DND-41 (cell line): Measurements from ENCODE around the gene TRNP1.

Experiments
- EZH2 ChIP-seq: IDR thresholded peaks from 3 replicates; pipeline ENCODE4 v1.6.1; 2012; ENCODE audit warnings: borderline replicate concordance, low read depth, mild to moderate bottlenecking, moderate library complexity, low read length, inconsistent platforms; ENCODE audit not compliant: severe bottlenecking
- TF ChIP-seq, protein P1 (sequence below): IDR thresholded peaks from 2 replicates; pipeline ENCODE4 v1.5.1; 2012; ENCODE audit warnings: borderline replicate concordance, low read length, moderate library complexity, mild to moderate bottlenecking; ENCODE audit not compliant: poor library complexity, severe bottlenecking; ENCODE audit errors: extremely low read depth

DNA sequence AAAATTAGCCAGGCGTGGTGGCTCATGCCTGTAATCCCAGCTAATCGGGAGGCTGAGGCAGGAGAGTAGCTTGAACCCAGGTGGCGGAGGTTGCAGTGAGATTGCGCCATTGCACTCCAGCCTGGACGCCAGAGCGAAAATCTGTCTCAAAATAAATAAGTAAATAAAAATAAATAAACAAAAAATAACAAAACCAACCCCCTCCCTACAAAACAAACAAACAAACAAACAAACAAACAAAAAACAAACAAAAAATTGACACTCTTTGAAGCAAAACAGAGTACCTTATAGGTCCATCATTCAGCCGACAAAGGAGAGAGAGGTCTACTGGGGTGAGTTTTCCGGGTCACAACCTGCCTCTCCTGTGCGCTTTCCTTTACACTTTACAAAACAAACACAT is 27.9 kb upstream of the TRNP1 start:
- TF ChIP-seq, protein P1, sequence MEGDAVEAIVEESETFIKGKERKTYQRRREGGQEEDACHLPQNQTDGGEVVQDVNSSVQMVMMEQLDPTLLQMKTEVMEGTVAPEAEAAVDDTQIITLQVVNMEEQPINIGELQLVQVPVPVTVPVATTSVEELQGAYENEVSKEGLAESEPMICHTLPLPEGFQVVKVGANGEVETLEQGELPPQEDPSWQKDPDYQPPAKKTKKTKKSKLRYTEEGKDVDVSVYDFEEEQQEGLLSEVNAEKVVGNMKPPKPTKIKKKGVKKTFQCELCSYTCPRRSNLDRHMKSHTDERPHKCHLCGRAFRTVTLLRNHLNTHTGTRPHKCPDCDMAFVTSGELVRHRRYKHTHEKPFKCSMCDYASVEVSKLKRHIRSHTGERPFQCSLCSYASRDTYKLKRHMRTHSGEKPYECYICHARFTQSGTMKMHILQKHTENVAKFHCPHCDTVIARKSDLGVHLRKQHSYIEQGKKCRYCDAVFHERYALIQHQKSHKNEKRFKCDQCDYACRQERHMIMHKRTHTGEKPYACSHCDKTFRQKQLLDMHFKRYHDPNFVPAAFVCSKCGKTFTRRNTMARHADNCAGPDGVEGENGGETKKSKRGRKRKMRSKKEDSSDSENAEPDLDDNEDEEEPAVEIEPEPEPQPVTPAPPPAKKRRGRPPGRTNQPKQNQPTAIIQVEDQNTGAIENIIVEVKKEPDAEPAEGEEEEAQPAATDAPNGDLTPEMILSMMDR, result no peak
- no peak for TF ChIP-seq EZH2
